GM12874 (cell line): ENCODE data around the gene ARID3A.

Experiments
- CTCF ChIP-seq: IDR thresholded peaks from 2 replicates; pipeline ENCODE4 v1.5.1; 2011; ENCODE audit warnings: low read depth, mild to moderate bottlenecking, control low read depth, low read length, moderate library complexity; ENCODE audit not compliant: insufficient read depth

The ARID3A gene

GRCh38 chr19:1018393-1018792 is 92.6 kb downstream of the ARID3A start:
- no peak for TF ChIP-seq CTCF

- no peak for TF ChIP-seq CTCF
Observed at GRCh38 chr19:1018932-1019615, 93.2 kb downstream of the ARID3A start.

- TF ChIP-seq CTCF = no peak
Observed at GRCh38 chr19:1019616-1019961, 93.8 kb downstream of the ARID3A start.

GRCh38 chr19:1019980-1020867 is 94.4 kb downstream of the ARID3A start:
- TF ChIP-seq CTCF = no peak

- TF ChIP-seq CTCF = no peak
Observed at GRCh38 chr19:1020868-1021425, 95.1 kb downstream of the ARID3A start, which contains the start of gene TMEM259. Gene TMEM259 (minus strand): TSS chr19:1021123. CDS start chr19:1020996, 127 bp downstream.
